UCSD-AML1 (cell line): ENCODE results near the gene TPT1.

Experiments used
- DNase-seq: peaks from one replicate; lab custom pipeline; 2025; ENCODE audit not compliant: unreplicated experiment; lab: John Stamatoyannopoulos, UW

Gene TPT1

GRCh38 chr13:45335397-45336024 lies 5.5 kb downstream of the TPT1 start:
- no peak for DNase-seq

- DNase-seq: peak; percentile 53
These were observed 6.7 kb downstream of the TPT1 start for GRCh38 chr13:45333977-45334922.

GRCh38 chr13:45333251-45333976 lies 7.6 kb downstream of the TPT1 start:
- no peak for DNase-seq

DNA sequence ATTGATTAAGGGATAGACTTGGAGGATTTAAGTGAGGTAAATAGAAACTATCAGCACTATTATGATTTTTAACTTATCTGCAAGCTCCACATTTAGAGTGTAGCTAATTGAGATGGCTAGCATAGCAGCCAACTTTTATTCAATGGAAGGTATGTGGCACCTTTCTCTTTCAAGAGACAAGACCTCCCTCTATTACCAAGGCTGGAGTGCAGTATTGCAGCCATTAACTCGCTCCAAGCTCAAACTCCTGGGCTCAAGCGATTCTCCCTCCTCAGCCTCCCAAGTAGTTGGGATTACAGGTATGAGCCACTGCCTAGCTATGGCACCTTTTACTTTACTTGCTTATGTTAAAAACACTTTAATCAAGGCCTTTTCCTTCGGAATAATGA lies 8.2 kb downstream of the TPT1 start:
- DNase-seq: no peak

- no peak for DNase-seq
These were observed 8.8 kb downstream of the TPT1 start for GRCh38 chr13:45332036-45332830.

DNA sequence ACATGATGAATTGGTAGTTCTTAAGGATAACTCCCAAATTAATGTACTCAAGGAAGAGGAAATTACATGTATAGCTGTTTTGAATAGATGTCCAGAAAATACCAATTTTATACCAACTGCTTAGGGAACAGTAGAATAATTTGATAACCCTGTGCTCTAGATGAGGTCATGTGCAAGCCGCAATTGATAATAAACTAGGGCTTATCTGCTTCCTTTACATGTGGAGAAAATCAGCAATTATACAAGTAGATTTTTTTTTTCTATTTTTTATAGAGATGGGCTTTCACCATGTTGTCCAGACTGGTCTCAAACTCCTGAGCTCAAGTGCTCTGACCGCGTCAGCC lies 9.3 kb downstream of the TPT1 start:
- DNase-seq: no peak

DNA sequence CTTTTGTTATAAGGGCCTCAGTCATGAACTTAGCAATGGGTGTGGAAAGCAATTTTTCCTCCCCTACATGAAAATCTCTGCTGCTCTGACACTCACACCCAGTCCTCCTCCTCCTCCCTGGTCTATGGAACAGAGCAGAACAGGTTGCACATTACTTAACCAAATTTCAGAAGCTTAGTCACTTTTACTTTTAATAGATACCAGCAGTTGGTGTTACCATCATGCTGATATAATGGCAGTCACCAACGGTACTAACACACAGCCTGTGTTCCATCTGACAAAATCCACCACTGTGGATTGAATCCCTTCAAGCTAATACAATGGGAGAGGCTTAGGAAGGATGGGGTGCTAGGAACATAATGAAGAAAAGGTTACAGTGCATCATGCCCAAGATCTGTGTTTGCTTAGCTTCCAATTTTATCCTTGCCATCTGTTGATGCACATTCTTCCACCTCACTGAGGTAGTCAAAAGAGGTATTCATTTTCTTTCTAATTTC lies 9.8 kb downstream of the TPT1 start:
- DNase-seq: no peak

- no peak for DNase-seq
These were observed 12.3 kb downstream of the TPT1 start for GRCh38 chr13:45328661-45329111.

DNA sequence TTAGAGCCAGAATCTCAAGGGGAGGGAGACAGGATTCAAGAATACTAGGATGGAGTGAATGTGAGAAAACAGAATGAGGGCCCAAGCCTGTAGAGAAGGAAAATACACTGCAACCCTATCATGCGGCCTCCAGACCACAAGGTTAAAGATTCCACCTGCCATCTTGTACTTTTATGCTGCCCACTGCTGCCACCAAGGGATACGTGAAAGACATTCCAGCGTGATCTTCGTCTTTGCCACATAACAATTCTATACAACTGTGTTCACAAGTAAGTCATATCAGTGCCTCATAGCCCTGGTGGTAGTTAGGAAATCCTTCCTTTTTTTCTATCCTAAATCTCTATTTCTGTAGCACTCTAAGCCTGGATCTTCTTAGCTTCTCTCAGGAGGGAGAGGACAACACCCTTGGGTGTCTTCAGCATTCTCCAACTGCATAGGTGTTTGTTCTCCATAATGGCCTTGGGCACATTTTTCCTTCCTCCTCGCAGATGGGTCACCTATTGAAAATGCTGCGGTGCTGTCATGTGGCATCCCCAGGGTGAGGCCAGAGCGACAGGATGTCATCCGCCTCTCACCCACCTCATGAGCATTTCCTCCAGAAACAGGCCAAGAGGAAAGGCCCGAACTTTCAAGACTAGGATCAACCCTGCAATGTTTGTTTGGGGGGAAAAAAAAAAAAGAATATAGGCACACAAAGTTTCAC lies 13.6 kb downstream of the TPT1 start:
- peak; percentile 19 for DNase-seq

DNA sequence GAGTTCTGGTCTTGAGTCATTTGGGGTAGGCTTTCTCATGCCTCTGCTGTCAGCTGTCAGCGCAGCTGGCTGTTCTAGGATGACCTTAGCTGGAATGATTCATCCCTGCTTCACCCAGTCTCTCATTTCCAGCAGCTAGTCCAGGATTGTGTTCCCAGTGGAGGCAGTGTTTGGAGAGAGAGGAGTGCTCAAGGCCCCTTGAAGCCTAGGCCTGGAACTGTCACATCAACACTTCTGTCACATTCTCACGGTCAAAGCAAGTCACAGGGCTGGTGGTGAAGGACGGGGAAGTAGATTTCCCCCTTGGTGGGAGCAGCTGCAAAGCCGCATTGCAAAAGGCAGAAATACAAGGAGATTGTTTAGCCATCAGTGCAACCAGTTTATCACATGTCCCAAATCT lies 15.2 kb downstream of the TPT1 start:
- DNase-seq: no peak

DNA sequence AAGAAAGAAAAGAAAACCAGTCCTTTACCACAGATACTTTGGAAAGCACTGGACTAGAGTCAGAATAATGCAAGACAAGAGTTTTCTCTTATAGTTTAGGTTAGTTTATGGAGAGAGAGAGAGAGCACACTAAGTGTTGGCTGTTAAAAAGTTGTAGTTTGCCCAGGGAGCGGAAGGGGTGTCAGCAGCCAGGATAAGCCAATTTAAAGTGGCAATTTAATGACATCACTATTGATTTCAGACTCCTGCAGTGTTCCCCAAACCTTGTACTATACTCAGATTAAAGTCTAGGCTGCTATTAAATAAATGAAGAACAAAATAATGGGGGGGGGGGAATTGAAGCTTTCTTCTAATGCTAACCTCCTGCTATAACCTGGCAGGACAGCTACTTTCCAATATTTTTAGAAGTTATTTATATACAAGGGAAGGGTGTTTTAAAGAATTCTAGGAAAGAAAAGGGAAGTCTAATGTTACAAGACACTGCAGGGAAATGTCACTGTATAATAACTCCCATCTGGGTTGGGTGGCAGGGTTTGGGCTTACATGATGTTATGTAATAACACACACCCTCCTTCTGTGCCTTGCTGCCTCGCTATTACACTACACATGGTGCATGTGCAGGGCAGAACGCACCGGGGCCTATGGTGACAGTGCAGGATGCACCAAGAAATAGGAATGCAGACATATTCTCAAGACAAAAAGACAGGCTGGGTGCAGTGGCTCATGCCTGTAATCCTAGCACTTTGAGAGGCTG lies 19.9 kb downstream of the TPT1 start:
- DNase-seq: peak; percentile 45

GRCh38 chr13:45316996-45317395 lies 24.0 kb downstream of the TPT1 start:
- no peak for DNase-seq

- no peak for DNase-seq
These were observed 24.6 kb downstream of the TPT1 start for GRCh38 chr13:45316338-45316737.

GRCh38 chr13:45315520-45316167 lies 25.3 kb downstream of the TPT1 start:
- no peak for DNase-seq

- no peak for DNase-seq
These were observed 26.2 kb downstream of the TPT1 start for GRCh38 chr13:45314822-45315221.

- no peak for DNase-seq
These were observed 30.4 kb downstream of the TPT1 start for GRCh38 chr13:45310341-45311131.

DNA sequence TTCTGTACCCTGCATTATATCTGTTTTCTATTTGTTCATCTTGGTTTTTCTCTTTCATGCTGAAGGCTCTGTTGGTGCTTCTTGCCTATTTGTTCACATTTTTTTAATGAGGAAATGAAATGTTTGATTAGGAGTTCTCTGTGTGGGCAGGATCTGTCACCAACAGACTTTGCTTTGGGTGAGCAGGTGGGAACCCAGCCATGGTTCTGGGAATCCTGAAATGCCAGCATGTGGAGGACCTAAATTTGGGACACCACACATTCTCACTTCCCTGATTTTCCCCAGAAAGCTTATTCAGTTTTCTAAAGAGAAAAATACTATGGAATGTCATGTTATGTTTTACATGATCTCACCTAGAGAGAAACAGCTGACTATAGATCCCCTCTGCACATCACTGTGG lies 34.0 kb downstream of the TPT1 start:
- no peak for DNase-seq

GRCh38 chr13:45305079-45305478 lies 35.9 kb downstream of the TPT1 start:
- no peak for DNase-seq
